ENCODE results near the gene CROCC2.

Gene CROCC2

DNA sequence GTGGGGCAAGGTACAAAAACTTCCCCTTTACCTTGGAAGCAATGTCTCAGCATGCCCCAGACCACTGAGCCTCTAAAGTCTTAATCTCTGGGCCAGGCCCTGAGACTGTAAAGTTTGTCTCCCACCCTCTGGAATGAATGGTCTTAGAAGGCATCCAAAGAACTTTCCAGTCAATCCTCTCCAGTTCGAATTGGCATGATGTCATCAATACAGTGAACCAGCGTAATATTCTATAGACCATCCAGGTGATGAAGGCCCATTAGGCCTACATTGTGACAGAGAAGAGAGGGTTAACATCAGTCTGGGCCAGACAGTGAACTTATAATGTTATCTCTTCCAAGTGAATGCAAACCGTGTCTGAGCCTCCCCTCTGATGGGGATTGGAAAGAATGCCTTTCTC lies 21.4 kb upstream of the CROCC2 start:
- no peaks in the 10 kb centered on the region for H3K27me3 Mint-ChIP-seq
- no peak overlapping the region for H3K4me3 Mint-ChIP-seq
- H3K9me3 Mint-ChIP-seq, result peaks cover 9% of the 10 kb centered on the region
- H3K36me3 Mint-ChIP-seq (ENCODE audit: low read depth), result no peaks in the 10 kb centered on the region
- H3K27ac Mint-ChIP-seq, result no peak overlapping the region
- intact Hi-C loops (cut with micrococcal nuclease), result no loop called here
- peaks cover 14% of the 10 kb centered on the region for H3K4me1 Mint-ChIP-seq (ENCODE audit: low read depth)

GRCh38 chr2:240885566-240885965 lies 20.6 kb upstream of the CROCC2 start:
- H3K9me3 Mint-ChIP-seq, result peaks cover 9% of the 10 kb centered on the region
- no peak overlapping the region for H3K27ac Mint-ChIP-seq
- intact Hi-C loops (cut with micrococcal nuclease), result no loop called here
- H3K36me3 Mint-ChIP-seq (ENCODE audit: low read depth), result no peaks in the 10 kb centered on the region
- no peaks in the 10 kb centered on the region for H3K27me3 Mint-ChIP-seq
- H3K4me3 Mint-ChIP-seq, result no peak overlapping the region
- H3K4me1 Mint-ChIP-seq (ENCODE audit: low read depth), result peaks cover 14% of the 10 kb centered on the region

GRCh38 chr2:240886023-240886565 lies 20.0 kb upstream of the CROCC2 start:
- Mint-ChIP-seq H3K27me3 (peaks cover under 1% of the 10 kb centered on the region), H3K36me3 (ENCODE audit: low read depth) (no peaks in the 10 kb centered on the region), H3K4me3 (no peak overlapping the region), H3K9me3 (peaks cover 9% of the 10 kb centered on the region), H3K4me1 (ENCODE audit: low read depth) (peaks cover 14% of the 10 kb centered on the region), H3K27ac (no peak overlapping the region)
- intact Hi-C loops (cut with micrococcal nuclease), result no loop called here

GRCh38 chr2:240886678-240887609 lies 19.2 kb upstream of the CROCC2 start:
- H3K9me3 Mint-ChIP-seq, result peaks cover 9% of the 10 kb centered on the region
- no peak overlapping the region for H3K27ac Mint-ChIP-seq
- H3K36me3 Mint-ChIP-seq (ENCODE audit: low read depth), result no peaks in the 10 kb centered on the region
- H3K27me3 Mint-ChIP-seq, result peaks cover 3% of the 10 kb centered on the region
- peaks cover 14% of the 10 kb centered on the region for H3K4me1 Mint-ChIP-seq (ENCODE audit: low read depth)
- no peak overlapping the region for H3K4me3 Mint-ChIP-seq
- intact Hi-C loops (cut with micrococcal nuclease), result no loop called here

DNA sequence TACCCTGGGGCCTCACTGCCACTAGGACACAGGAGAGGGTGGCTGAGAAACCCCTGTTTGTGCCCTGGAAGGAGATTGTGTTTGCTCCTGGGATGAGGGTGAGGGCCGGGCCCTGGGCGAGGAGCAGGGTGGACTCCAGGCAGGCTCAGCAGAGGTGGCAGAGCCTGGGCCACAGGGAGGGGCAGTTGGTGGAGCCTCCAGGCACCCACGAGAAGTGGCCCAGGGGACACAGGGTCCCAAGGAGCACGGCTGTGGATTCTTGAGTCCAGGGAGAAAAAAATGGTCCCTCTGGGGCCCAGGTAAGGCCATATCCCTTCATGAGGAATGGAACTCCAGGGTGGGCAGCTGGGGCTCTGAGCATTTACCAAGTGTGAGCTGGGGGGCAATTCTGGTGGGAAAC lies 18.5 kb upstream of the CROCC2 start:
- peaks cover 9% of the 10 kb centered on the region for H3K9me3 Mint-ChIP-seq
- H3K4me3 Mint-ChIP-seq, result no peak overlapping the region
- no peak overlapping the region for H3K27ac Mint-ChIP-seq
- H3K4me1 Mint-ChIP-seq (ENCODE audit: low read depth), result peaks cover 14% of the 10 kb centered on the region
- intact Hi-C loops (cut with micrococcal nuclease), result no loop called here
- no peaks in the 10 kb centered on the region for H3K36me3 Mint-ChIP-seq (ENCODE audit: low read depth)
- peaks cover 3% of the 10 kb centered on the region for H3K27me3 Mint-ChIP-seq

DNA sequence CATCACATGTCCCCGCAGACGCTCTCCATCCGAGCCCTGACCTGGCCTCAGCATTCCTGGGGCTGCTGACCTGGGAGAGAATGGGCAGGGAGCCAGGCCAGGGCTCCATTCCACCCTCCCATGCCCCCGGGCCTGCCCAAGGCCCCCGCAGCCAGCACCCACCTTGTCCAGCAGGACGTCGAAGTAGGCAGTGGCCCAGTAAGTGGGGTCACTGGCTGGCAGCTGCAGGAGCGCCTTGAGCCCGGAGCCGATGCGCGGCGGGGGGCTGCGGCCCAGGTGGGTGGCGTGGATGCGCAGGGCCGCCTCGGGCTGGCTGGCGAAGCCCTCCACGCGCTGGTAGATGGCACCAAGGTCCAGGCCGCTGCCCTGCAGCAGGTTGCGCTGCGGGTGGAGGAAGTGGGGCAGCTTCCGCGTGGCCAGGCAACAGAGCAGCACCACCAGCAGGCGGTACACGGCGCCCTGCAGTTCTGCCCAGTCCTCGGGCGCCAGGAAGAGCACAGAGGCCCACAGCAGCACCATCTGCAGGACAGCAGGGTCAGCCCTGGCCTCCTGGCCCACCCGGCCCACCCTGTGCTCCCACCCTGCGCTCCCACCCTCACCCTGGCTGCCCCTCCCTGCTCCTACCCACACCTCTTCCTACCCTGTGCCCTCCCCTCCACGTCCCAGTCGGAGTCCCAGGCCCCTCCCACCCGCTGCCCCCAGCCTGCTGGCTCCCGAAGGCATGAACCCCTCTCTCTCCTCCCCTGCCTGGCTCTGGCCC lies 17.8 kb upstream of the CROCC2 start:
- Mint-ChIP-seq H3K36me3 (ENCODE audit: low read depth) (no peaks in the 10 kb centered on the region), H3K4me3 (no peak overlapping the region), H3K27ac (no peak overlapping the region), H3K4me1 (ENCODE audit: low read depth) (peaks cover 14% of the 10 kb centered on the region), H3K9me3 (peaks cover 9% of the 10 kb centered on the region), H3K27me3 (peaks cover 3% of the 10 kb centered on the region)
- intact Hi-C loops (cut with micrococcal nuclease), result no loop called here

DNA sequence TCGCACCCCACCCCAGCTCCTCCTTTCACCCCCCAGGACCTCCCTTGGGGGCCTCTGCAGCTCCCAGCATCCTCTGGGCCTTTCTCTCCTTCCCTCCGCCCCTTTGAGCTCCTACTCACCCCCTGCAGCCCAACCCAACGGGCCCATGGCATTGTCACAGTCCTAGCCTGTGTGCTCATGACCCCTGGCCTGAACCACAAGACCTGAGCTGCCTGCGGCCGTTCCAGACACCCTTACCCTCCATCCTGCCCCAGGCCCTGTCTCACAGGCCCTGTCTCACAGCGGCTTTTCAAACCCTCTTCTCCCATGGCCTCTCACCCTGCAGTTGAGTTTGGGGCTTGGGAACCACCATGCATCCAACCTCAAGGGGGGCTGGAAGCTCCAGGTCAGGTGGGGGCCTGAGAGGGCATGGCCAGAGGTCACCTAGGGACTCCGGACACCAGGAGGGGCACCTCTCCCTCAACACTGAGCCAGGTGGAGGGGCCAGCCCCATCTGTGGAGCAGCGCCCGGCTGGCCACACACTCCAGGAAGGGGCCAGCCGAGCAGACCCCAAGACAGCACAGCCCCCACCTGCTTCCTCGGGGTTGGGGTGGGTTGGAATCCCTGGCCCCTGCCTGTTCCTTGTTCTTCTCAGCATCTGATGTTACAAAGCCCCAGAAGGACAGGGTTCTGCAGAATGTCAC lies 17.1 kb upstream of the CROCC2 start:
- Mint-ChIP-seq H3K27me3 (peaks cover 3% of the 10 kb centered on the region), H3K4me1 (ENCODE audit: low read depth) (peaks cover 19% of the 10 kb centered on the region), H3K27ac (no peak overlapping the region), H3K36me3 (ENCODE audit: low read depth) (no peaks in the 10 kb centered on the region), H3K4me3 (no peak overlapping the region), H3K9me3 (peaks cover 9% of the 10 kb centered on the region)
- intact Hi-C loops (cut with micrococcal nuclease), result no loop called here

- H3K9me3 Mint-ChIP-seq, result peaks cover 9% of the 10 kb centered on the region
- peaks cover 3% of the 10 kb centered on the region for H3K27me3 Mint-ChIP-seq
- no peak overlapping the region for H3K27ac Mint-ChIP-seq
- intact Hi-C loops (cut with micrococcal nuclease), result no loop called here
- H3K4me3 Mint-ChIP-seq, result no peak overlapping the region
- H3K4me1 Mint-ChIP-seq (ENCODE audit: low read depth), result peaks cover 19% of the 10 kb centered on the region
- H3K36me3 Mint-ChIP-seq (ENCODE audit: low read depth), result no peaks in the 10 kb centered on the region
Observed at GRCh38 chr2:240889601-240890560, 16.3 kb upstream of the CROCC2 start.

- Mint-ChIP-seq H3K4me3 (no peak overlapping the region), H3K9me3 (peaks cover 4% of the 10 kb centered on the region), H3K27me3 (peaks cover 3% of the 10 kb centered on the region), H3K4me1 (ENCODE audit: low read depth) (peaks cover 13% of the 10 kb centered on the region), H3K27ac (no peak overlapping the region), H3K36me3 (ENCODE audit: low read depth) (no peaks in the 10 kb centered on the region)
- intact Hi-C loops (cut with micrococcal nuclease), result no loop called here
Observed at GRCh38 chr2:240890691-240891090, 15.4 kb upstream of the CROCC2 start.

- Mint-ChIP-seq H3K27me3 (peaks cover 3% of the 10 kb centered on the region), H3K4me3 (no peak overlapping the region), H3K27ac (no peak overlapping the region), H3K36me3 (ENCODE audit: low read depth) (no peaks in the 10 kb centered on the region), H3K4me1 (ENCODE audit: low read depth) (peaks cover 5% of the 10 kb centered on the region), H3K9me3 (no peaks in the 10 kb centered on the region)
- intact Hi-C loops (cut with micrococcal nuclease), result no loop called here
Observed at GRCh38 chr2:240891492-240892340, 14.4 kb upstream of the CROCC2 start.

DNA sequence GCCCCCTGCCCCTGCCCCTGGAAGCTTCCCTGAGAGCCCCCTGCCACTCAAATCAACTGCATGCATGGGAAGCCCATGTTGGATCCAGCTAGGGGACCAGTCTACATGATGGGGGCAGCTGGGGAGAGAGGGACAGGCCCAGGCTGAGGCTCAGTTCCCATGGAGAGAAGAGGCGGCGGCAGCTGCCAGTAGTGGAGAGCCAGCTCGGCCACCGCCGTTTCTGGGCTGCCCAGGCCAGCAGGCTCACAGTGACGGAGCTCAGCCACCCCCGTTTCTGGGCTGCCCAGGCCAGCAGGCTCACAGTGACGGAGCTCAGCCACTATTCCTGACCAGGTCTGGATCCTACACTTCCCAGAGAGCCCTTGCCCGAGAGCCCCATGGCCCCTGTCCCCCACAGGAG lies 13.8 kb upstream of the CROCC2 start:
- Mint-ChIP-seq H3K27ac (no peak overlapping the region), H3K36me3 (ENCODE audit: low read depth) (no peaks in the 10 kb centered on the region), H3K4me1 (ENCODE audit: low read depth) (peaks cover 5% of the 10 kb centered on the region), H3K4me3 (no peak overlapping the region), H3K9me3 (no peaks in the 10 kb centered on the region), H3K27me3 (peaks cover 3% of the 10 kb centered on the region)
- intact Hi-C loops (cut with micrococcal nuclease), result no loop called here

- Mint-ChIP-seq H3K36me3 (ENCODE audit: low read depth) (no peaks in the 10 kb centered on the region), H3K9me3 (no peaks in the 10 kb centered on the region), H3K27me3 (peaks cover 4% of the 10 kb centered on the region), H3K4me3 (no peak overlapping the region), H3K4me1 (ENCODE audit: low read depth) (peaks cover 5% of the 10 kb centered on the region), H3K27ac (no peak overlapping the region)
- intact Hi-C loops (cut with micrococcal nuclease), result no loop called here
Observed at GRCh38 chr2:240892925-240893324, 13.2 kb upstream of the CROCC2 start.
